OCI-LY1 (cell line): Measurements from ENCODE around the gene ARMH3.

Source experiments
- H2AFZ ChIP-seq: fragments of 200-600 bp; sonication (generic), shearing (Covaris generic); 2 replicates; pipeline ENCODE4 v1.6.0; 2014; ENCODE audit warnings: antibody characterized with exemption, mild to moderate bottlenecking, low read length
- H3F3A ChIP-seq: fragments of 200-600 bp; sonication (generic), shearing (Covaris generic); 2 replicates; pipeline ENCODE4 v1.6.0; 2014; ENCODE audit warnings: mild to moderate bottlenecking, antibody characterized with exemption, low read length, moderate library complexity; ENCODE audit not compliant: insufficient read depth
- H3K27ac ChIP-seq: fragments of 200-600 bp; sonication (generic); 2 replicates; pipeline ENCODE4 v1.5.1; 2014; ENCODE audit warnings: low read length, mixed run types, mild to moderate bottlenecking, low read depth; ENCODE audit not compliant: poor library complexity, severe bottlenecking
- H3K27me3 ChIP-seq: fragments of 200-600 bp; sonication (generic); 2 replicates; pipeline ENCODE4 v1.6.0; 2014; ENCODE audit warnings: antibody characterized with exemption, mild to moderate bottlenecking, low read length, moderate library complexity; ENCODE audit not compliant: insufficient read depth
- H3K36me3 ChIP-seq: fragments of 200-600 bp; sonication (generic); 2 replicates; pipeline ENCODE4 v1.6.1; 2014; ENCODE audit warnings: mild to moderate bottlenecking, antibody characterized with exemption, low read length, moderate library complexity, mixed read lengths; ENCODE audit not compliant: insufficient read depth
- H3K4me1 ChIP-seq: fragments of 200-600 bp; sonication (generic); 2 replicates; pipeline ENCODE4 v1.5.1; 2014; ENCODE audit warnings: mild to moderate bottlenecking, low read length, moderate library complexity; ENCODE audit not compliant: insufficient read depth, severe bottlenecking
- H3K4me2 ChIP-seq: fragments of 200-600 bp; sonication (generic), shearing (Covaris generic); 2 replicates; pipeline ENCODE4 v1.6.1; 2014; ENCODE audit warnings: low read length
- H3K4me3 ChIP-seq: fragments of 200-600 bp; sonication (generic); 2 replicates; pipeline ENCODE4 v1.5.1; 2014; ENCODE audit warnings: low read length, low read depth, mild to moderate bottlenecking, mixed read lengths; ENCODE audit not compliant: poor library complexity, severe bottlenecking
- H3K79me2 ChIP-seq: fragments of 200-600 bp; shearing (Covaris generic); 2 replicates; pipeline ENCODE4 v1.6.1; 2016; ENCODE audit warnings: mixed run types, low read length, mixed read lengths; ENCODE audit not compliant: insufficient read depth
- H3K9ac ChIP-seq: fragments of 200-600 bp; sonication (generic), shearing (Covaris generic); 2 replicates; pipeline ENCODE4 v1.6.1; 2014; ENCODE audit warnings: mild to moderate bottlenecking, low read length, mixed read lengths
- H3K9me2 ChIP-seq: fragments of 200-600 bp; sonication (generic), shearing (Covaris generic); 2 replicates; pipeline ENCODE4 v1.6.1; 2014; ENCODE audit warnings: low read depth, mild to moderate bottlenecking, low read length, mixed read lengths
- H3K9me3 ChIP-seq: fragments of 200-600 bp; shearing (Covaris generic); 2 replicates; pipeline ENCODE4 v1.6.1; 2014; ENCODE audit warnings: low read length, mixed read lengths
- H4K20me1 ChIP-seq: fragments of 200-600 bp; sonication (generic), shearing (Covaris generic); 2 replicates; pipeline ENCODE4 v1.6.0; 2016; ENCODE audit warnings: mild to moderate bottlenecking, low read length; ENCODE audit not compliant: insufficient read depth
- CTCF ChIP-seq: fragments of 200-600 bp; sonication (generic), shearing (Covaris generic); IDR thresholded peaks from 2 replicates; pipeline ENCODE4 v1.5.1; 2017; ENCODE audit warnings: mild to moderate bottlenecking, antibody characterized with exemption, low read length, moderate library complexity, mixed read lengths
- EZH2 ChIP-seq: fragments of 200-600 bp; sonication (generic), shearing (Covaris generic); IDR thresholded peaks from 2 replicates; pipeline ENCODE4 v1.8.0; 2017; ENCODE audit warnings: borderline replicate concordance, mixed run types, mild to moderate bottlenecking, antibody characterized with exemption, low read length, moderate library complexity, mixed read lengths

ARMH3 gene

GRCh38 chr10:101906586-101907183, 149.3 kb downstream of the ARMH3 start:
- H3K4me3 ChIP-seq: no peak overlapping the region
- H3K4me2 ChIP-seq: no peak overlapping the region
- peaks cover 51% of the 10 kb centered on the region for H3K4me1 ChIP-seq
- no peaks in the 10 kb centered on the region for H3K9me2 ChIP-seq
- H3K36me3 ChIP-seq: no peaks in the 10 kb centered on the region
- no peak for TF ChIP-seq CTCF
- TF ChIP-seq EZH2: no peak
- no peaks in the 10 kb centered on the region for H3K27me3 ChIP-seq
- H4K20me1 ChIP-seq: no peaks in the 10 kb centered on the region
- H3K9ac ChIP-seq: no peak overlapping the region
- no peaks in the 10 kb centered on the region for H3K79me2 ChIP-seq
- H3F3A ChIP-seq: no peaks in the 10 kb centered on the region
- H3K9me3 ChIP-seq: no peaks in the 10 kb centered on the region
- no peak overlapping the region for H2AFZ ChIP-seq
- no peak overlapping the region for H3K27ac ChIP-seq

GRCh38 chr10:101905251-101905650, 150.7 kb downstream of the ARMH3 start:
- peaks cover 60% of the 10 kb centered on the region for H3K4me1 ChIP-seq
- no peak overlapping the region for H3K4me2 ChIP-seq
- TF ChIP-seq CTCF (no peak), EZH2 (no peak)
- no peak overlapping the region for H3K4me3 ChIP-seq
- no peaks in the 10 kb centered on the region for H3K79me2 ChIP-seq
- no peaks in the 10 kb centered on the region for H4K20me1 ChIP-seq
- no peak overlapping the region for H2AFZ ChIP-seq
- no peaks in the 10 kb centered on the region for H3K36me3 ChIP-seq
- no peak overlapping the region for H3K9ac ChIP-seq
- no peaks in the 10 kb centered on the region for H3F3A ChIP-seq
- no peak overlapping the region for H3K27ac ChIP-seq
- no peaks in the 10 kb centered on the region for H3K27me3 ChIP-seq
- no peaks in the 10 kb centered on the region for H3K9me2 ChIP-seq
- no peaks in the 10 kb centered on the region for H3K9me3 ChIP-seq

- H3K9me2 ChIP-seq: no peaks in the 10 kb centered on the region
- H3K36me3 ChIP-seq: no peaks in the 10 kb centered on the region
- H3K9ac ChIP-seq: no peak overlapping the region
- peak overlapping the region; percentile 62 for H3K27ac ChIP-seq
- H4K20me1 ChIP-seq: no peaks in the 10 kb centered on the region
- no peaks in the 10 kb centered on the region for H3F3A ChIP-seq
- H3K27me3 ChIP-seq: no peaks in the 10 kb centered on the region
- peak overlapping the region; percentile 25 for H3K4me2 ChIP-seq
- no peaks in the 10 kb centered on the region for H3K79me2 ChIP-seq
- no peak for TF ChIP-seq CTCF
- no peak for TF ChIP-seq EZH2
- no peaks in the 10 kb centered on the region for H3K9me3 ChIP-seq
- H3K4me1 ChIP-seq: peaks cover 54% of the 10 kb centered on the region
- no peak overlapping the region for H3K4me3 ChIP-seq
- no peak overlapping the region for H2AFZ ChIP-seq
These were observed 152.0 kb downstream of the ARMH3 start for GRCh38 chr10:101903827-101904550.
